ENCODE measurements around the gene MDK. TPM values are rescaled to one million over a fixed set of nuclear protein-coding genes. Genes with fewer than 3 reads are reported as not detected.
A peak's percentile ranks its signal among the peaks of the same experiment; 100 is the strongest.

The MDK gene
- total RNA-seq, 2 experiments from 2014 or later, result 1.6 to 5.0 TPM

- H3K4me3 Mint-ChIP-seq, result no peak overlapping the region
- CTCF ChIA-PET, result interaction anchor here (1.3 to 1.8 kb wide), 4 partner anchors 9 to 35 kb away, joined by 3 to 12 read pairs (median 4); partner anchors contain the start of gene CHRM4
- H3K9me3 Mint-ChIP-seq (ENCODE audit: low read depth), result no peaks in the 10 kb centered on the region
- peaks cover 44% of the 10 kb centered on the region for H3K27me3 Mint-ChIP-seq
- no peaks in the 10 kb centered on the region for H3K36me3 Mint-ChIP-seq
- DNase-seq, result no peak
- ATAC-seq, result no peak
- peaks cover 25% of the 10 kb centered on the region for H3K4me1 Mint-ChIP-seq
- no peak overlapping the region for H3K27ac Mint-ChIP-seq
Observed at GRCh38 chr11:46383404-46383758, 1.9 kb downstream of the MDK start.

GRCh38 chr11:46383974-46384701 is 2.7 kb downstream of the MDK start:
- CTCF ChIA-PET, result interaction anchor here (0.6 to 1.8 kb wide), 5 partner anchors 8 to 228 kb away, joined by 3 to 12 read pairs (median 4); partner anchors contain the start of gene CHRM4
- no peak overlapping the region for H3K4me3 Mint-ChIP-seq

GRCh38 chr11:46385169-46386004 is 3.9 kb downstream of the MDK start:
- peaks cover 28% of the 10 kb centered on the region for H3K4me1 Mint-ChIP-seq
- H3K9me3 Mint-ChIP-seq (ENCODE audit: low read depth), result no peaks in the 10 kb centered on the region
- no peak overlapping the region for H3K4me3 Mint-ChIP-seq
- ATAC-seq (no peak), DNase-seq (no peak)
- peaks cover 64% of the 10 kb centered on the region for H3K27me3 Mint-ChIP-seq
- no peaks in the 10 kb centered on the region for H3K36me3 Mint-ChIP-seq
- no peak overlapping the region for H3K27ac Mint-ChIP-seq
- CTCF ChIA-PET, result interaction anchor here (5.2 kb wide), 1 partner anchor 16 kb away, joined by 16 read pairs; no protein-coding TSS in a partner anchor

More at GRCh38 chr11:46383974-46384701, 2.7 kb downstream of the MDK start:
- H3K9me3 Mint-ChIP-seq (ENCODE audit: low read depth), result no peaks in the 10 kb centered on the region
- DNase-seq (no peak), ATAC-seq (no peak)
- H3K36me3 Mint-ChIP-seq, result no peaks in the 10 kb centered on the region
- H3K27ac Mint-ChIP-seq, result no peak overlapping the region
- peaks cover 52% of the 10 kb centered on the region for H3K27me3 Mint-ChIP-seq
- H3K4me1 Mint-ChIP-seq, result peaks cover 22% of the 10 kb centered on the region

- H3K4me1 Mint-ChIP-seq, result peaks cover 32% of the 10 kb centered on the region
- H3K4me3 Mint-ChIP-seq, result no peak overlapping the region
- H3K36me3 Mint-ChIP-seq, result no peaks in the 10 kb centered on the region
- CTCF ChIA-PET, result interaction anchor here (3.1 to 5.2 kb wide), 2 partner anchors 17 to 34 kb away, joined by 16 read pairs; no protein-coding TSS in a partner anchor
- peaks cover 71% of the 10 kb centered on the region for H3K27me3 Mint-ChIP-seq
- no peak for ATAC-seq
- no peak for DNase-seq
- no peak overlapping the region for H3K27ac Mint-ChIP-seq
- H3K9me3 Mint-ChIP-seq (ENCODE audit: low read depth), result no peaks in the 10 kb centered on the region
Observed at GRCh38 chr11:46386005-46386578, 4.6 kb downstream of the MDK start.

GRCh38 chr11:46386674-46387073 is 5.2 kb downstream of the MDK start:
- no peak for DNase-seq
- Mint-ChIP-seq H3K27ac (no peak overlapping the region), H3K36me3 (no peaks in the 10 kb centered on the region), H3K9me3 (ENCODE audit: low read depth) (no peaks in the 10 kb centered on the region), H3K4me1 (peaks cover 32% of the 10 kb centered on the region), H3K4me3 (no peak overlapping the region), H3K27me3 (peaks cover 71% of the 10 kb centered on the region)
- CTCF ChIA-PET, result interaction anchor here (1.1 to 6.7 kb wide), 7 partner anchors 18 to 231 kb away, joined by 3 to 35 read pairs (median 16); partner anchors contain the start of genes ATG13, DGKZ and HARBI1
- no peak for ATAC-seq

GRCh38 chr11:46387456-46387855 is 6.0 kb downstream of the MDK start:
- CTCF ChIA-PET, result interaction anchor here (0.5 to 6.7 kb wide), 10 partner anchors 10 to 230 kb away, joined by 3 to 35 read pairs (median 6); partner anchors contain the start of genes ATG13, DGKZ and HARBI1
- peaks cover 67% of the 10 kb centered on the region for H3K27me3 Mint-ChIP-seq
- no peak overlapping the region for H3K27ac Mint-ChIP-seq

GRCh38 chr11:46387919-46388618 is 6.6 kb downstream of the MDK start:
- H3K4me3 Mint-ChIP-seq, result no peak overlapping the region
- no peaks in the 10 kb centered on the region for H3K9me3 Mint-ChIP-seq (ENCODE audit: low read depth)
- H3K27me3 Mint-ChIP-seq, result peaks cover 69% of the 10 kb centered on the region
- no peak overlapping the region for H3K27ac Mint-ChIP-seq
- ATAC-seq (no peak), DNase-seq (no peak)
- no peaks in the 10 kb centered on the region for H3K36me3 Mint-ChIP-seq
- CTCF ChIA-PET, result interaction anchor here (0.5 to 6.7 kb wide), 12 partner anchors 10 to 230 kb away, joined by 3 to 35 read pairs (median 6); partner anchors contain the start of genes ATG13, DGKZ and HARBI1
- peaks cover 33% of the 10 kb centered on the region for H3K4me1 Mint-ChIP-seq

More at GRCh38 chr11:46387456-46387855, 6.0 kb downstream of the MDK start:
- Mint-ChIP-seq H3K36me3 (no peaks in the 10 kb centered on the region), H3K4me3 (no peak overlapping the region), H3K9me3 (ENCODE audit: low read depth) (no peaks in the 10 kb centered on the region), H3K4me1 (peaks cover 28% of the 10 kb centered on the region)
- DNase-seq (no peak), ATAC-seq (no peak)

GRCh38 chr11:46388619-46389449 is 7.4 kb downstream of the MDK start:
- H3K27me3 Mint-ChIP-seq, result peaks cover 71% of the 10 kb centered on the region
- H3K4me1 Mint-ChIP-seq, result peaks cover 38% of the 10 kb centered on the region
- H3K27ac Mint-ChIP-seq, result no peak overlapping the region
- H3K9me3 Mint-ChIP-seq (ENCODE audit: low read depth), result no peaks in the 10 kb centered on the region
- CTCF ChIA-PET, result interaction anchor here (0.6 to 6.7 kb wide), 21 partner anchors 11 to 229 kb away, joined by 3 to 35 read pairs (median 4); partner anchors contain the start of genes ATG13 and HARBI1
- no peaks in the 10 kb centered on the region for H3K36me3 Mint-ChIP-seq
- ATAC-seq (no peak), DNase-seq (no peak)
- H3K4me3 Mint-ChIP-seq, result no peak overlapping the region

- Mint-ChIP-seq H3K9me3 (ENCODE audit: low read depth) (no peaks in the 10 kb centered on the region), H3K27ac (no peak overlapping the region), H3K4me3 (no peak overlapping the region), H3K4me1 (peaks cover 38% of the 10 kb centered on the region), H3K36me3 (no peaks in the 10 kb centered on the region), H3K27me3 (peaks cover 68% of the 10 kb centered on the region)
- CTCF ChIA-PET, result interaction anchor here (0.6 to 6.7 kb wide), 20 partner anchors 8 to 228 kb away, joined by 3 to 35 read pairs (median 4); partner anchors contain the start of genes ATG13, HARBI1 and MDK
- peak; percentile 55 for ATAC-seq
- DNase-seq, result peak; percentile 68
Observed at GRCh38 chr11:46389450-46390330, 8.2 kb downstream of the MDK start.

- H3K9me3 Mint-ChIP-seq (ENCODE audit: low read depth), result no peaks in the 10 kb centered on the region
- peaks cover 64% of the 10 kb centered on the region for H3K27me3 Mint-ChIP-seq
- H3K27ac Mint-ChIP-seq, result no peak overlapping the region
- no peak overlapping the region for H3K4me3 Mint-ChIP-seq
- peaks cover 38% of the 10 kb centered on the region for H3K4me1 Mint-ChIP-seq
- ATAC-seq, result no peak
- CTCF ChIA-PET, result interaction anchor here (0.7 to 6.7 kb wide), 12 partner anchors 9 to 227 kb away, joined by 3 to 35 read pairs (median 6); partner anchors contain the start of genes ATG13, HARBI1 and MDK
- DNase-seq, result no peak
- no peaks in the 10 kb centered on the region for H3K36me3 Mint-ChIP-seq
Observed at GRCh38 chr11:46390331-46391171, 9.1 kb downstream of the MDK start.

All from activated CD8-positive, alpha-beta memory T cell treated with anti-CD3 and anti-CD28 coated beads, Interleukin-2, amount 10 ng/mL, durations not matched to agents 7 days and 5 days (primary cell).